ENCODE measurements around the gene PTPN13.

PTPN13 gene

GRCh38 chr4:86587381-86588140 lies 6.6 kb upstream of the PTPN13 start:
- Histone ChIP-seq H3K79me2 (ENCODE audit: control insufficient read depth, insufficient read depth, low read length, unreplicated experiment) (no peaks in the 10 kb centered on the region), H3K27ac (ENCODE audit: low read depth, low read length) (no peak overlapping the region), H2AFZ (ENCODE audit: low read length, unreplicated experiment) (no peak overlapping the region), H3K36me3 (ENCODE audit: insufficient read depth, low read length) (no peaks in the 10 kb centered on the region), H3K4me3 (ENCODE audit: low read depth, low read length) (no peak overlapping the region), H3K4me1 (ENCODE audit: control insufficient read depth, insufficient read depth, low read length, unreplicated experiment) (peaks cover 10% of the 10 kb centered on the region), H3K27me3 (ENCODE audit: insufficient read depth, low read length) (no peaks in the 10 kb centered on the region)

- Histone ChIP-seq H3K79me2 (ENCODE audit: control insufficient read depth, insufficient read depth, low read length, unreplicated experiment) (peaks cover 20% of the 10 kb centered on the region), H2AFZ (ENCODE audit: low read length, unreplicated experiment) (peak overlapping the region; percentile 58), H3K27ac (ENCODE audit: low read depth, low read length) (0 out of 2 replicates have a peak overlapping the region, but pooled peaks have one; percentile 61), H3K4me3 (ENCODE audit: low read depth, low read length) (peak overlapping the region; percentile 88), H3K36me3 (ENCODE audit: insufficient read depth, low read length) (no peaks in the 10 kb centered on the region), H3K27me3 (ENCODE audit: insufficient read depth, low read length) (no peaks in the 10 kb centered on the region), H3K4me1 (ENCODE audit: control insufficient read depth, insufficient read depth, low read length, unreplicated experiment) (peaks cover 16% of the 10 kb centered on the region)
Observed at GRCh38 chr4:86592553-86593249, 1.4 kb upstream of the PTPN13 start.

- H3K4me1 ChIP-seq (ENCODE audit: control insufficient read depth, insufficient read depth, low read length, unreplicated experiment) = peaks cover 16% of the 10 kb centered on the region
- H3K79me2 ChIP-seq (ENCODE audit: control insufficient read depth, insufficient read depth, low read length, unreplicated experiment) = peaks cover 29% of the 10 kb centered on the region
- peak overlapping the region; percentile 50 for H3K27ac ChIP-seq (ENCODE audit: low read depth, low read length)
- no peaks in the 10 kb centered on the region for H3K27me3 ChIP-seq (ENCODE audit: insufficient read depth, low read length)
- H3K4me3 ChIP-seq (ENCODE audit: low read depth, low read length) = peak overlapping the region; percentile 88
- H3K36me3 ChIP-seq (ENCODE audit: insufficient read depth, low read length) = no peaks in the 10 kb centered on the region
- peak overlapping the region; percentile 95 for H2AFZ ChIP-seq (ENCODE audit: low read length, unreplicated experiment)
Observed at GRCh38 chr4:86594559-86595425, 677 bp downstream of the PTPN13 start.

GRCh38 chr4:86595426-86595805 lies 1.3 kb downstream of the PTPN13 start:
- peaks cover 16% of the 10 kb centered on the region for H3K4me1 ChIP-seq (ENCODE audit: control insufficient read depth, insufficient read depth, low read length, unreplicated experiment)
- H3K79me2 ChIP-seq (ENCODE audit: control insufficient read depth, insufficient read depth, low read length, unreplicated experiment) = peaks cover 29% of the 10 kb centered on the region
- no peaks in the 10 kb centered on the region for H3K36me3 ChIP-seq (ENCODE audit: insufficient read depth, low read length)
- peak overlapping the region; percentile 88 for H3K4me3 ChIP-seq (ENCODE audit: low read depth, low read length)
- no peak overlapping the region for H2AFZ ChIP-seq (ENCODE audit: low read length, unreplicated experiment)
- H3K27ac ChIP-seq (ENCODE audit: low read depth, low read length) = peak overlapping the region; percentile 50; the same call in 1 of the 2 replicates
- no peaks in the 10 kb centered on the region for H3K27me3 ChIP-seq (ENCODE audit: insufficient read depth, low read length)

- Histone ChIP-seq H3K4me3 (ENCODE audit: low read depth, low read length) (peak overlapping the region; percentile 88), H3K36me3 (ENCODE audit: insufficient read depth, low read length) (no peaks in the 10 kb centered on the region), H3K27me3 (ENCODE audit: insufficient read depth, low read length) (no peaks in the 10 kb centered on the region), H3K79me2 (ENCODE audit: control insufficient read depth, insufficient read depth, low read length, unreplicated experiment) (peaks cover 32% of the 10 kb centered on the region), H3K27ac (ENCODE audit: low read depth, low read length) (no peak overlapping the region), H2AFZ (ENCODE audit: low read length, unreplicated experiment) (no peak overlapping the region), H3K4me1 (ENCODE audit: control insufficient read depth, insufficient read depth, low read length, unreplicated experiment) (peaks cover 16% of the 10 kb centered on the region)
Observed at GRCh38 chr4:86596807-86597206, 2.7 kb downstream of the PTPN13 start.

- peaks cover 16% of the 10 kb centered on the region for H3K4me1 ChIP-seq (ENCODE audit: control insufficient read depth, insufficient read depth, low read length, unreplicated experiment)
- H2AFZ ChIP-seq (ENCODE audit: low read length, unreplicated experiment) = no peak overlapping the region
- H3K27me3 ChIP-seq (ENCODE audit: insufficient read depth, low read length) = no peaks in the 10 kb centered on the region
- no peak overlapping the region for H3K27ac ChIP-seq (ENCODE audit: low read depth, low read length)
- H3K79me2 ChIP-seq (ENCODE audit: control insufficient read depth, insufficient read depth, low read length, unreplicated experiment) = peaks cover 35% of the 10 kb centered on the region
- H3K36me3 ChIP-seq (ENCODE audit: insufficient read depth, low read length) = no peaks in the 10 kb centered on the region
- no peak overlapping the region for H3K4me3 ChIP-seq (ENCODE audit: low read depth, low read length)
Observed at GRCh38 chr4:86600007-86600653, 6.0 kb downstream of the PTPN13 start.

- no peaks in the 10 kb centered on the region for H3K27me3 ChIP-seq (ENCODE audit: insufficient read depth, low read length)
- peaks cover 12% of the 10 kb centered on the region for H3K79me2 ChIP-seq (ENCODE audit: control insufficient read depth, insufficient read depth, low read length, unreplicated experiment)
- H3K36me3 ChIP-seq (ENCODE audit: insufficient read depth, low read length) = no peaks in the 10 kb centered on the region
- no peak overlapping the region for H3K4me3 ChIP-seq (ENCODE audit: low read depth, low read length)
- no peak overlapping the region for H3K27ac ChIP-seq (ENCODE audit: low read depth, low read length)
- no peak overlapping the region for H2AFZ ChIP-seq (ENCODE audit: low read length, unreplicated experiment)
- H3K4me1 ChIP-seq (ENCODE audit: control insufficient read depth, insufficient read depth, low read length, unreplicated experiment) = no peaks in the 10 kb centered on the region
Observed at GRCh38 chr4:86603311-86603885, 9.3 kb downstream of the PTPN13 start.

- H3K79me2 ChIP-seq (ENCODE audit: control insufficient read depth, insufficient read depth, low read length, unreplicated experiment) = peaks cover 3% of the 10 kb centered on the region
- no peaks in the 10 kb centered on the region for H3K27me3 ChIP-seq (ENCODE audit: insufficient read depth, low read length)
- H2AFZ ChIP-seq (ENCODE audit: low read length, unreplicated experiment) = no peak overlapping the region
- H3K4me3 ChIP-seq (ENCODE audit: low read depth, low read length) = no peak overlapping the region
- H3K4me1 ChIP-seq (ENCODE audit: control insufficient read depth, insufficient read depth, low read length, unreplicated experiment) = no peaks in the 10 kb centered on the region
- H3K27ac ChIP-seq (ENCODE audit: low read depth, low read length) = no peak overlapping the region
- H3K36me3 ChIP-seq (ENCODE audit: insufficient read depth, low read length) = no peaks in the 10 kb centered on the region
Observed at GRCh38 chr4:86606809-86607208, 12.7 kb downstream of the PTPN13 start.

GRCh38 chr4:86608757-86609375 lies 14.8 kb downstream of the PTPN13 start:
- H3K27ac ChIP-seq (ENCODE audit: low read depth, low read length) = no peak overlapping the region
- H3K4me3 ChIP-seq (ENCODE audit: low read depth, low read length) = no peak overlapping the region
- no peaks in the 10 kb centered on the region for H3K36me3 ChIP-seq (ENCODE audit: insufficient read depth, low read length)
- no peaks in the 10 kb centered on the region for H3K4me1 ChIP-seq (ENCODE audit: control insufficient read depth, insufficient read depth, low read length, unreplicated experiment)
- no peak overlapping the region for H2AFZ ChIP-seq (ENCODE audit: low read length, unreplicated experiment)
- H3K27me3 ChIP-seq (ENCODE audit: insufficient read depth, low read length) = no peaks in the 10 kb centered on the region
- no peaks in the 10 kb centered on the region for H3K79me2 ChIP-seq (ENCODE audit: control insufficient read depth, insufficient read depth, low read length, unreplicated experiment)

All from ACC112 (cell line).